Brain microvascular endothelial cell (primary cell): ENCODE data around the gene CSF1R.
"Not testable (repeated sequence)": the region's sequence is repeated elsewhere in the genome, so short reads cannot be mapped to it uniquely, and the experiment has no call there.

Source experiments
- DNase-seq: peaks from one replicate; pipeline ENCODE4 v3.0.0-alpha.2; 2020
- H3K27ac ChIP-seq: fragments of 250-450 bp; sonication (Bioruptor Pico); 2 replicates; pipeline ENCODE4 v1.5.1; 2020; ENCODE audit warnings: mild to moderate bottlenecking, moderate library complexity
- H3K27me3 ChIP-seq: fragments of 250-450 bp; sonication (Bioruptor Pico); replicated peaks from 2 replicates; pipeline ENCODE4 v1.5.1; 2020; ENCODE audit warnings: mild to moderate bottlenecking
- H3K36me3 ChIP-seq: fragments of 250-450 bp; sonication (Bioruptor Pico); replicated peaks from 2 replicates; pipeline ENCODE4 v1.5.1; 2020; ENCODE audit warnings: mild to moderate bottlenecking
- H3K4me3 ChIP-seq: 2 replicates; pipeline ENCODE4 v1.5.1; 2011; ENCODE audit warnings: low read depth, mild to moderate bottlenecking, control low read depth, low read length, moderate library complexity
- in situ Hi-C: cut with HindIII; loops from 2 replicates; pipeline ENCODE4 v1.10.0; 2017; ENCODE audit warnings: low sequenced_read_pairs, low pct_ligation_motif_present
- TF ChIP-seq, protein P1 (sequence below): IDR thresholded peaks from 2 replicates; pipeline ENCODE4 v1.5.1; 2011; ENCODE audit warnings: low read depth, mild to moderate bottlenecking, moderate library complexity, low read length, control low read depth, inconsistent platforms; ENCODE audit errors: missing control alignments

The CSF1R gene

DNA sequence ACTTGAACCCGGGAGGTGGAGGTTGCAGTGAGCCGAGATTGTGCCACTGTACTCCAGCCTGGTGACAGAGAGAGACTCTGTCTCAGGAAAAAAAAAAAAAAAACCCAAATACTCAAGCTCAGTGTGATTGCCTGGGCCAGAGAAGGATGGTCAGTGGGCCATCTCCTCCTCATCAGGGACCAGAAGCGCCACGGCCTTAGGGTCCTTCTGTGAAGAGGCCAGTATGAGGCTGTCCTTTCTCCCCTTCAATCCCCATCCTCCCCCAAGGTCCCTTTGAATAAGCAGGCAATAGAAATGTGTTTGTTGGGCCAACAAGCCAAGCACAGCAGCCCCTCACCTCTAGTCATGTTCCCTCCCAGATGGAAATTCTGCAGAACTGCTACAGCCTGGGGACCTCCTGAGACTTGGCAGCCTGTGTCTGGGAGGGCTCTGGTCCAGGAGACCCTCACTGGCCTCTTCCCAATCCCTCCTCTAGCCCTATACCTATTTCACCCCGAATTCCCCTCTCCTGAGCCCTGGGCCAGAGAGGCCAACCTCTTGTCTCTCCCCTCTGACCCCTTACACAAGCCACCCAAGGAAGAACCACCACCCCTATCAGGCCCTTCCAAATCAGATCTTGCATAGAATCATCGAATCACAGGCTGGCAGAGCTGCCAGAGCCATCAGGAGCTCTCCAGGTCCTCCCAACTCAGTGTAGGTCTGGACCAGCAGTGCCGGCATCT lies 1.0 kb downstream of the CSF1R start:
- in situ Hi-C loops = no loop called here
- Histone ChIP-seq H3K27ac (no peak overlapping the region), H3K36me3 (no peaks in the 10 kb centered on the region), H3K27me3 (no peaks in the 10 kb centered on the region), H3K4me3 (no peak overlapping the region)
- TF ChIP-seq, protein P1, sequence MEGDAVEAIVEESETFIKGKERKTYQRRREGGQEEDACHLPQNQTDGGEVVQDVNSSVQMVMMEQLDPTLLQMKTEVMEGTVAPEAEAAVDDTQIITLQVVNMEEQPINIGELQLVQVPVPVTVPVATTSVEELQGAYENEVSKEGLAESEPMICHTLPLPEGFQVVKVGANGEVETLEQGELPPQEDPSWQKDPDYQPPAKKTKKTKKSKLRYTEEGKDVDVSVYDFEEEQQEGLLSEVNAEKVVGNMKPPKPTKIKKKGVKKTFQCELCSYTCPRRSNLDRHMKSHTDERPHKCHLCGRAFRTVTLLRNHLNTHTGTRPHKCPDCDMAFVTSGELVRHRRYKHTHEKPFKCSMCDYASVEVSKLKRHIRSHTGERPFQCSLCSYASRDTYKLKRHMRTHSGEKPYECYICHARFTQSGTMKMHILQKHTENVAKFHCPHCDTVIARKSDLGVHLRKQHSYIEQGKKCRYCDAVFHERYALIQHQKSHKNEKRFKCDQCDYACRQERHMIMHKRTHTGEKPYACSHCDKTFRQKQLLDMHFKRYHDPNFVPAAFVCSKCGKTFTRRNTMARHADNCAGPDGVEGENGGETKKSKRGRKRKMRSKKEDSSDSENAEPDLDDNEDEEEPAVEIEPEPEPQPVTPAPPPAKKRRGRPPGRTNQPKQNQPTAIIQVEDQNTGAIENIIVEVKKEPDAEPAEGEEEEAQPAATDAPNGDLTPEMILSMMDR = no peak
- DNase-seq = no peak

DNA sequence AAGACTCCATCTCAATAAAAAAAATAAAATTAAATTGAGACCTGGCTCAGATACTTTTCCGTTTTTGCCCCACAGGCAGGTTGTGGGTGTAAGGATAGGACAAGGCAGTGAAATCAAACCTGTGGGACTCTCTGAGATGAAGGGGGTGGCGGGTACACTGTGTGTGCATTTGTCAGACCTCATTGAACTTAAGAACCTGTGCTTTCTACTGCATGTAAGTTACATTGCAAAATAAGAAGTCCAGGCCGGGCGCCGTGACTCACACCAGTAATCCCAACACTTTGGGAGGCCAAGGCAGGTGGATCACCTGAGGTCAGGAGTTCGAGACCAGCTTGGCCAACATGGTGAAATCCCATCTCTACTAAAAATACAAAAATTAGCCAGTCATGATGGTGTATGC lies 1.6 kb downstream of the CSF1R start:
- H3K27me3 ChIP-seq, in situ Hi-C loops, H3K27ac ChIP-seq, H3K4me3 ChIP-seq, H3K36me3 ChIP-seq, DNase-seq: not testable (repeated sequence)

DNA sequence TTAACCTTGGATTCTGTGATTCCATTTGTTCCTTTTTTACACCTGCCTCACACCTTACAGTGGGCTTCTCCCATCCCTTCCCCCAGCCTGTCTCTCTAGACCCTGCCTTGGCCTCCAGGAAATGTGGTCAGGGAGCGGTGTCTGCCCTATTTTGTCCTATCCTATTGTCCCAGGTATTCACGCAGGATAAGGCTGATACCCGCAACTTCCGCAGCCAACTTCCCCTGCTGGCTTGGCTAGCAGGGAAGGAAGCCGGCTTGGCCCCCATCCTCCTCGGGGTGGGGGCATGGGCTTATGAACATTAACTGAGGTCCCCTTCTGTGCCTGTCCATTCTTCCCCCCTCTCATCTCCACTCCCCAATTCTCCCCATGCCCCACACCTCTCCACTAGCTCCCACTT lies 3.5 kb downstream of the CSF1R start:
- Histone ChIP-seq H3K27me3 (no peaks in the 10 kb centered on the region), H3K27ac (no peak overlapping the region), H3K36me3 (no peaks in the 10 kb centered on the region), H3K4me3 (no peak overlapping the region)
- TF ChIP-seq, protein P1 = no peak
- no peak for DNase-seq
- in situ Hi-C loops = no loop called here

DNA sequence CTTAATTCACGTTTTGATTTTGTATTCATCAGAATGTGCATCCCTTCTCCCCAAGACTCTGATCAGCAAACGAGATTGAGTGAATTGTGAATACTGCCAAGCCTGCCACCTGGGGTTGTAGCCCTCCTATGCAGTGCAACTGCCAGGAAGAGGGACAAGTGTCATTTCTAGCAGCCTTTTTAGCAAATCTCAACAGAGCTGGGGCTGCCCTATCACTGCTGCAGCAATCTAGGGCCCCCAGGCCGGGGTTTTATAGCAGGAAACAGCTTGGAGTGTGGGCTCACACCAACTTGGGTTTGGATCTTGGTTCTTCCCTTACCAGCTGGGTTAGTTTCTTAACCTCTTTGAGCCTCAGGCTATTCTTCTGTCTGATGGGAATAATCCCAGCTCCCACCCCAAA lies 4.0 kb downstream of the CSF1R start:
- DNase-seq = no peak
- no peak overlapping the region for H3K27ac ChIP-seq
- in situ Hi-C loops = no loop called here
- no peak overlapping the region for H3K4me3 ChIP-seq
- no peaks in the 10 kb centered on the region for H3K36me3 ChIP-seq
- TF ChIP-seq, protein P1 = no peak
- H3K27me3 ChIP-seq = no peaks in the 10 kb centered on the region

DNA sequence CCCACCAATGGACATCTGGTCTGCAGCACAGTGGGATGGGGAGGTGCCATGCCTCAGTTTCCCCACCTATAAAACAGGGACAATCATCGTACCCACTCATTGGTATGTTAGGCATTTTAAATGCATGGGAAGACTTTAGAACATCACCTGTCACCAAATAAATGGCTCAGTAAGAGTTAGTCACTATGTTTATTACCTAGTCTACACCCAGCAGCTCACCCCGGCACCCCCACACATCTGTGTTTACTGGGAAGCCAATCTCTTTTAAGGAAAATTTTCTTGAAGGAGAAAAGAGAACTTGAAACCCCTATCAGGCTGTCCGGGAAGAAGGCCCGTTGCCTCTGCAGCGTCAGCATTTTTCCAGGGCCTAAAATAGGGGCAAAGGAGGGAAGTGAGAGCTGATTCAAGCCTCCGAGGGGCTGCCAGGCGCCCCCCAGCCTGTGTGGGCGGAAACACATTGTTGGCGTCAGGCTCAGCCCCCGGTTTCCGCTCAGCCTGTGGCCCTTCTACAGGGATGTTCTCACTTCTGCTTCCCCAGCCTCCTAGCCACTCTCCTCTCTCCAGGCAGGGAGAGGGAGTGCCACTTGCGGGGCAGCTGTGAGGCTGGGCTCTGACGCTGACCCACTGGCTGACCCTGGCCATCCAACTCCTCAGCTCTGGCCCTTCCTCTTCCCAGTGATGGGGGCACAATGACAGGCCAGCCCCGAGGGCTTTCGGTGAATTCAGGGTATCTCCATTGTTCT lies 4.6 kb downstream of the CSF1R start:
- H3K4me3 ChIP-seq = no peak overlapping the region
- no peak for DNase-seq
- in situ Hi-C loops = no loop called here

DNA sequence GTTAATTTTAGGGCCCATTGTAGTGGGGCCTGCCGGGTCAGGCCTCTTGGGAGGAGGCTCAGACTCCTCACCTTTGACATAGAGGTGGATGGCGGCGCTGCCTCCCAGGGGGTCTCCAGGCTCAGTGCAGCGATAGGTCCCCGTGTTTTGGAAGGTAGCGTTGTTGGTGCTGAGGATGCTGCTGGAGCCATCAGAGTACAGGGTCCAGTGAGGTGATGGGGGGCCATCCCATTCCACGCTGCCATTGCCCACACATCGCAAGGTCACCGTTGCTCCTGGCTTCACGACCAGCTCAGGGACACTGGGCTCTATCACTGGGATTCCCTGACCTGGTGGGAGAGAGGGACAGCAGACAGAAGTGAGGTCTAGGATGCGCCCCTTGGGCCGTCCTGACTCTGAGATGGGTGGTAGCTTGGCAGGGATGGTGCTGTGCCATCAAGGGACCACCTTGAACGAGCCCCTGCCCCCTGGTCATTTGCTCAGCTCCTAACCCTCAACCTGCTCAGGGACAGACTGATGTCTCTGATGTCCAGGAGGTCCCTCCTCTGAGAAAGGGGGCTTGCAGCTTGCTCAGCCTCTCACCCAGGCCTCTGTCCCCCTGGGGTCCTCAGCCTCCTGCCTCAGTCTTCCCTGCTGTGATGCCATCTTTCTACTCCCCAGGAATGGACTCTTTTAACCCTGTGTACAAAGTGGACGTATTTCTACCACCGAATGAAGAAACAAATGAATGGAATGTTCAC lies 5.5 kb downstream of the CSF1R start:
- TF ChIP-seq, protein P1 = no peak
- H3K27ac ChIP-seq = no peak overlapping the region
- in situ Hi-C loops = no loop called here
- no peak for DNase-seq
- no peaks in the 10 kb centered on the region for H3K36me3 ChIP-seq
- H3K27me3 ChIP-seq = no peaks in the 10 kb centered on the region
- H3K4me3 ChIP-seq = no peak overlapping the region

More for the DNA sequence above, 4.6 kb downstream of the CSF1R start:
- TF ChIP-seq, protein P1 = no peak
- Histone ChIP-seq H3K27ac (no peak overlapping the region), H3K27me3 (no peaks in the 10 kb centered on the region), H3K36me3 (no peaks in the 10 kb centered on the region)
